ENCODE results near the gene CCDC102A.
"Not testable (repeated sequence)": the region's sequence is repeated elsewhere in the genome, so short reads cannot be mapped to it uniquely, and the experiment has no call there.

CCDC102A gene

DNA sequence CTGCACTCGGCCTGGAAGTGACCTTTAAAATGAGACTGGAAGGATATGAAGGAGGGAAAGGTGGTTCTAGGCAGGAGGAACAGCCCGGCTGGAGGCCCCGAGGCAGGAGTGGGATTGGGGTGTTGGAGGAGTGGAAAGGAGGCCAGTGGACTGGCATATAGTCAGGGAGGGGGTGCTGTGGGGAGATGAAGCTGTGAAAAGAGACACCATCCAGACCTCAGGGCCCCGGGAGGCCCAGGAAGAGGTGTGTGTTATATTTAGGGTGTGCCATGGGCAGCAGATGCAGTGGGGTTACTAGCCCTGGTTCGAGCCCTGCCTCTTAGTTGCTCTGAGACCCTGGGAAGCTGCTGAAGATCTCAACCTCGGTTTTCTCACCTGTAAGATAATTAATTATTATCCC, 31.2 kb downstream of the CCDC102A start:
- TF ChIP-seq, protein P1, sequence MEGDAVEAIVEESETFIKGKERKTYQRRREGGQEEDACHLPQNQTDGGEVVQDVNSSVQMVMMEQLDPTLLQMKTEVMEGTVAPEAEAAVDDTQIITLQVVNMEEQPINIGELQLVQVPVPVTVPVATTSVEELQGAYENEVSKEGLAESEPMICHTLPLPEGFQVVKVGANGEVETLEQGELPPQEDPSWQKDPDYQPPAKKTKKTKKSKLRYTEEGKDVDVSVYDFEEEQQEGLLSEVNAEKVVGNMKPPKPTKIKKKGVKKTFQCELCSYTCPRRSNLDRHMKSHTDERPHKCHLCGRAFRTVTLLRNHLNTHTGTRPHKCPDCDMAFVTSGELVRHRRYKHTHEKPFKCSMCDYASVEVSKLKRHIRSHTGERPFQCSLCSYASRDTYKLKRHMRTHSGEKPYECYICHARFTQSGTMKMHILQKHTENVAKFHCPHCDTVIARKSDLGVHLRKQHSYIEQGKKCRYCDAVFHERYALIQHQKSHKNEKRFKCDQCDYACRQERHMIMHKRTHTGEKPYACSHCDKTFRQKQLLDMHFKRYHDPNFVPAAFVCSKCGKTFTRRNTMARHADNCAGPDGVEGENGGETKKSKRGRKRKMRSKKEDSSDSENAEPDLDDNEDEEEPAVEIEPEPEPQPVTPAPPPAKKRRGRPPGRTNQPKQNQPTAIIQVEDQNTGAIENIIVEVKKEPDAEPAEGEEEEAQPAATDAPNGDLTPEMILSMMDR (conservative IDR thresholded peaks at IDR 0.05; ENCODE audit: low read length) = no peak
- H3K4me3 ChIP-seq (ENCODE audit: low read length) = no peak overlapping the region
- DNase-seq (ENCODE audit: low read depth) = no peak

DNA sequence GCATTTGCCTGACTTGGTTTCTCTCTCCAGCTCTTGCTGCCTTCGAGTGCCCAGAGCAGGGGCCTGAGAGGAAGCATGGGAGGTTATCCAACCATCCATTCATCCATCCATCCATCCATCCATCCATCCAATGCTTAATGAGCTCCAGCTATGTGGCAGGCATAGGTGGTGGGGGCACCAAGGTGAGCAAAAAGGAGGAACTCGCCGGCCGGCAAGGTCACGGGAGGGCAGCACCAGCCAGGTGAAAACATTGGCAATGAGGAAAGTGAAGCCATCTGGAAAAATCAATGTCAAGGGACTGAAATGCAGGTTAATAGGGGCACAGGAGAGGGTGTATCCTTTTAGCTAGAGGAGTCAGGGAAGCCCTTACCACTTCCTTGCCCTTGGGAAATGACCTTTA, 31.9 kb downstream of the CCDC102A start:
- TF ChIP-seq, protein P1 (conservative IDR thresholded peaks at IDR 0.05; ENCODE audit: low read length) = no peak
- DNase-seq (ENCODE audit: low read depth) = no peak
- H3K4me3 ChIP-seq (ENCODE audit: low read length) = no peak overlapping the region

DNA sequence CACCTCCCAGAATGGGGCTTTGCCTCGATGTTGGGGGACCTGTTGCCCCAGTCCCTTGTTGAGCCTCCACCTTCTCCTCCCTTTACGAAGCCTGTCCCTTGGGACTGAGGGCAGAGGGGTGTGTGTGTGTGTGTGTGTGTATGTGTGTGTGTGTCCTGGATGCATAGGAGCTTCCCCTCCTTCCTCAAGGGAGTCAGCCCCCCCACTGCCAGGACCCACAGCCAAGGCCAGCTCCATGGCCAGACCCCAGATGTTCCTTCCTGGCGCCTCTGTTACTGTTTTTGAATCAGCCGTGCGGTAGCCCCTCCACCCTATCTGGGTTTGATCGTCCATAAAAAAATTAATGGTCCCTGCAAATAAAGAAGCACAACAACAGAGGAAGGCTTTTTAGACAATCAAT, 32.4 kb downstream of the CCDC102A start:
- no peak for DNase-seq (ENCODE audit: low read depth)
- no peak overlapping the region for H3K4me3 ChIP-seq (ENCODE audit: low read length)
- TF ChIP-seq, protein P1 (conservative IDR thresholded peaks at IDR 0.05; ENCODE audit: low read length) = no peak

DNA sequence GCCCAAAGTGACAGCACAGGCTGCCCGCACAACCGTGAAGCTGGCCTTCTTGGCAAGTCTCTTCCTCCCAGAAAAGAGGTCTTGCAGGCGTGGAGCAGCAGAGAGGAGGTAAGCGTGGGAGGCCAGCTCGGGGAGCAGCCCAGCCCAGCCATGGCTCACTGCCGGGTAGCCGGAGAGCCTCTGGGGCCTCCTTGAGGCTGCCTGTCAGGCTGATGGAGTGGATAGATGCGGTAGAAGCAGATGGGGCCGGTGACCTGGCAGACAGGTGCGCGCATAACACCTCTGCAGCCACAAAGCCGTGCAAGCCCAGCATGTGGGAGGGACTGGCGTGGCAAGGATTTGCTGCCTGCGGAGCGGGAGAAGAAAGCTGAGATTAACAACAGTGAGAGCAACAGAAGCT, 33.0 kb downstream of the CCDC102A start:
- TF ChIP-seq, protein P1 (conservative IDR thresholded peaks at IDR 0.05; ENCODE audit: low read length) = no peak
- no peak overlapping the region for H3K4me3 ChIP-seq (ENCODE audit: low read length)
- no peak for DNase-seq (ENCODE audit: low read depth)

DNA sequence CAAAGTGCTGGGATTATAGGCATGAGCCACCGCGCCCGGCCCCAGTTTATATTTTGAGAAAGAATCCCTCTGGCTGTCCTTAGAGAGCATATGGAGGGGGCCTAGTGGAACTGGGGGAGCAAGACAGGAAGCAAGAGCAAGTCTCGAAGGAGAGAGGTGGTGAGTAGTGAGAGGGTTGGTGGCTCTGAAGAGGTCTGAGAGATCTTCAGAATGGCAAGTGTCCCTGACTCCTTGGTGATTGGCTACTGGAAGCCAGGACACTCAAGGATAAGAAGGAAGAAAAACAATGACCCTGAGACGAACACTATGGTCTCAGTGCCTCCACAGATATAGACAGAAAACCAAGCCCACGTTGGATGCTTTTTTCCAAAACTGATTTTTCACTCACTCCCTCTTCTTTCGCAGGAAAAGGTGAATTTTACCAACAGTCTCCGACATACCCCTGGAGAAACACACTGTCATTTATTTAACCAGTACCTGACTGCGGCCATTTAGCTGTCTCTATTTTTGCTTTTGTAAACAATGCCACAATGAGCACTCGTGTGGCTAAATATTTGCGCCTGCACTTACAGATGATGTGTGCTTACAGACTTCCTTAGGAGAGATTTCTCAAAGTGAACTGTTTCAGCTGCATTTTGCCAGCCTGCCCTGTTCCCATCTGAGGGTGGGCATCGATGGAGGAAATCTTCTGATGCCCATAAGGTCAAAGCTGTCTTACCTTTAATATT, 34.2 kb downstream of the CCDC102A start:
- H3K4me3 ChIP-seq (ENCODE audit: low read length) = no peak overlapping the region
- no peak for DNase-seq (ENCODE audit: low read depth)
- TF ChIP-seq, protein P1 (conservative IDR thresholded peaks at IDR 0.05; ENCODE audit: low read length) = no peak

DNA sequence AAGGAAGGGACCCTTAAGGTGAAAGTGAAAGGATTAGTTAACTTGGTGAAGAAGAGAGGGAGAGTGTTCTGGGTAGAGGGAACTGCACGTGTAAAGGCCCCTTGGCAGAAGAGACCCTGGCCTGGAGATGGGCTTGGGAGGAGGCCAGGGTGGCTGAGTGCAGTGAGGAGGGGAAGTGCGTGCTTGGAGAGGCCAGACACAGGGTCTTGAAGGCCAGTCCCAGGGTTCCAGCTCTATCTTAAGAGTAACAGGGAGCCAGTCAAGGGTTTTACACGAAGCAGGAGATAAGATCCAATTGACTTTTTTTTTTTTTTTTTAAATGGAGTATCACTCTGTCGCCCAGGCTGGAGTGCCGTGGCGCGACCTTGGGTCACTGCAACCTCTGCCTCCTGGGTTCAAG, 34.9 kb downstream of the CCDC102A start:
- no peak for DNase-seq (ENCODE audit: low read depth)
- no peak overlapping the region for H3K4me3 ChIP-seq (ENCODE audit: low read length)
- TF ChIP-seq, protein P1 (conservative IDR thresholded peaks at IDR 0.05; ENCODE audit: low read length) = no peak

DNA sequence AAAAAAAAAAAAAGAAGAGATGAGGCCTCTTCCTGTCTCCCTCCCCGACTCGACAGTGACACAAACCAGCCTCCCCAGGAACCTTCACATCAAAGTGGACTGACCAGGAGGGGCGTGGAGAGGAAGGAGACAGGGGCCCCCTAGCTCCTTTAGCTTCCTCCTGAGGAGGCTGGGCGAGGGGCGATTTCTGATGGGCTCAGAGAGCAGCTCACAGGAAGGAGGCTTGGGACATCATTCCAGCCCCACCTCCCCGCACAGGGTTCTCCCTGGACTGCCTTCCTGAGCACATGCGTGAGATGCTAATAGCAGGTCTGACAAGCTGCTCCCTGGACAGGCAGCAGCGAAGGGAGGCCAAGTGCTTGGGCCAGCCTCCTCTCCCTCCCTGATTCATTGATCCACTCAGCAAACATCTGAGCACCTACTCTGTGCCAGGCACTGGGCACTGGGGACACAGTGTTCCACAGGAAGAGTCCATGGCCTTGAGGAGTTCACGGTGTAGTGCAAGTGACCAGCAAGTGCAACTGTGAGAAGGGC, 35.7 kb downstream of the CCDC102A start:
- no peak for DNase-seq (ENCODE audit: low read depth)
- TF ChIP-seq, protein P1 (conservative IDR thresholded peaks at IDR 0.05; ENCODE audit: low read length) = no peak
- H3K4me3 ChIP-seq (ENCODE audit: low read length) = no peak overlapping the region

DNA sequence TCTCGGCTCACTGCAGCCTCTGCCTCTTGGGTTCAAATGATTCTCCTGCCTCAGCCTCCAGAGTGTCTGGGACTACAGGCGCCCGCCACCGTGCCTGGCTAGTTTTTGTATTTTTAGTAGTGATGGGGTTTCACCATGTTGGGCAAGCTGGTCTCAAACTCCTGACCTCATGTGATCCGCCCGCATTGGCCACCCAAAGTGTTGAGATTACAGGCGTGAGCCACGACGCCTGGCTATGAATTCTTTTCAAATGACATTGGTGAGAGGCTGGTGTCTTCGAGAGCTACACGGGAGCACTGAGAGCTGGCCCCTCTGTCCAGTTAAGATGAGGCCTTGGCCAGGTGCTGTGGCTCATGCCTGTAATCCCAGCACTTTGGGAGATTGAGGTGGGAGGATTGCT, 36.4 kb downstream of the CCDC102A start:
- not testable (repeated sequence) for DNase-seq (ENCODE audit: low read depth); H3K4me3 ChIP-seq (ENCODE audit: low read length)
